Thyroid gland (tissue), 4 donors: ENCODE measurements around the gene NRIP2. TPM values are rescaled to one million over a fixed set of nuclear protein-coding genes. Genes with fewer than 3 reads are reported as not detected.

Experiments used
- DNase-seq, 2 donors: peaks; one replicate each; pipeline ENCODE4 v3.0.0-alpha.2; 2019
- H3K27ac ChIP-seq, 3 donors: fragments of 200-600 bp; sonication (generic); 1 replicate in 2 of 3; 2 replicates in 1 of 3; pipeline ENCODE4 v1.5.1; 2016 to 2019; ENCODE audit warnings: mild to moderate bottlenecking in 1 of 3, moderate library complexity in 1 of 3
- H3K27me3 ChIP-seq: fragments of 200-600 bp; sonication (generic); one replicate; pipeline ENCODE4 v1.5.1; 2019
- H3K36me3 ChIP-seq, 2 donors: fragments of 200-600 bp; sonication (generic); one replicate each; pipeline ENCODE4 v1.5.1; 2016 to 2019
- H3K4me1 ChIP-seq, 2 donors: fragments of 200-600 bp; sonication (generic); one replicate each; pipeline ENCODE4 v1.5.1; 2017 to 2019
- H3K4me3 ChIP-seq, 3 donors: fragments of 200-600 bp; sonication (generic); replicated peaks in 1 of 3; 1 replicate in 2 of 3; 2 replicates in 1 of 3; pipeline ENCODE4 v1.5.1; 2016; ENCODE audit warnings: mild to moderate bottlenecking in 1 of 3
- H3K9me3 ChIP-seq: fragments of 200-600 bp; sonication (generic); one replicate; pipeline ENCODE4 v1.5.1; 2017
- POLR2A ChIP-seq, 2 donors: fragments of 450-650 bp; IDR thresholded peaks; one replicate each; pipeline ENCODE4 v1.6.1; 2017; ENCODE audit warnings: antibody characterized with exemption in 2 of 2, mild to moderate bottlenecking in 2 of 2, moderate library complexity in 1 of 2
- WGBS, 2 donors: methylation state at CpG; one replicate each; pipeline ENCODE4 v1.1.5; 2017; 5-methylcytosine and 5-hydroxymethylcytosine counted together
- intact Hi-C: fragments of 100-400 bp; cut with DNase I; formaldehyde crosslinking; loops from one replicate; pipeline ENCODE4 v1.15.1; 2023
- total RNA-seq, 4 donors: library from RNA; depleted of rRNA; stranded (reverse); fragments of >200 nt; gene quantifications; one replicate each; pipeline ENCODE4 v1.2.3, GENCODE V29; 2016
- TF ChIP-seq, protein P1 (sequence below), 6 experiments: fragments of 200-600 bp in 3 of 6; fragments of 450-650 bp in 3 of 6; sonication (generic) in 3 of 6; IDR thresholded peaks; one replicate each; pipeline ENCODE4 v1.5.1; 2016 to 2019; ENCODE audit warnings: antibody characterized with exemption in 6 of 6, mild to moderate bottlenecking in 2 of 6, inconsistent platforms in 1 of 6, moderate library complexity in 1 of 6

The NRIP2 gene
- total RNA-seq, 4 donors from 2014 or later, result 0.88 to 2.1 (median 1.2) TPM

GRCh38 chr12:2833810-2834209 is 1.0 kb downstream of the NRIP2 start:
- Histone ChIP-seq H3K4me3 (no peak overlapping the region), H3K27me3 (no peaks in the 10 kb centered on the region), H3K9me3 (no peaks in the 10 kb centered on the region), H3K4me1 (peaks cover 10 to 24% of the 10 kb centered on the region in 2 donors), H3K27ac (peak overlapping the region; percentile 20 to 56 (median 55)), H3K36me3 (peaks cover 6 to 22% of the 10 kb centered on the region in 2 donors)
- TF ChIP-seq POLR2A (IDR thresholded peaks at IDR 0.05), result no peak
- TF ChIP-seq, protein P1, sequence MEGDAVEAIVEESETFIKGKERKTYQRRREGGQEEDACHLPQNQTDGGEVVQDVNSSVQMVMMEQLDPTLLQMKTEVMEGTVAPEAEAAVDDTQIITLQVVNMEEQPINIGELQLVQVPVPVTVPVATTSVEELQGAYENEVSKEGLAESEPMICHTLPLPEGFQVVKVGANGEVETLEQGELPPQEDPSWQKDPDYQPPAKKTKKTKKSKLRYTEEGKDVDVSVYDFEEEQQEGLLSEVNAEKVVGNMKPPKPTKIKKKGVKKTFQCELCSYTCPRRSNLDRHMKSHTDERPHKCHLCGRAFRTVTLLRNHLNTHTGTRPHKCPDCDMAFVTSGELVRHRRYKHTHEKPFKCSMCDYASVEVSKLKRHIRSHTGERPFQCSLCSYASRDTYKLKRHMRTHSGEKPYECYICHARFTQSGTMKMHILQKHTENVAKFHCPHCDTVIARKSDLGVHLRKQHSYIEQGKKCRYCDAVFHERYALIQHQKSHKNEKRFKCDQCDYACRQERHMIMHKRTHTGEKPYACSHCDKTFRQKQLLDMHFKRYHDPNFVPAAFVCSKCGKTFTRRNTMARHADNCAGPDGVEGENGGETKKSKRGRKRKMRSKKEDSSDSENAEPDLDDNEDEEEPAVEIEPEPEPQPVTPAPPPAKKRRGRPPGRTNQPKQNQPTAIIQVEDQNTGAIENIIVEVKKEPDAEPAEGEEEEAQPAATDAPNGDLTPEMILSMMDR (IDR thresholded peaks at IDR 0.05), result no peak
- intact Hi-C loops, result no loop called here
- DNase-seq, result no peak
- WGBS, 2 donors, result 74 to 79% methylated on average over 9 of the region's 9 CpGs

- Histone ChIP-seq H3K27ac (peak overlapping the region in 2 of 3 donors; percentile 28 to 39), H3K4me1 (peaks cover 10 to 24% of the 10 kb centered on the region in 2 donors), H3K36me3 (peaks cover 6 to 26% of the 10 kb centered on the region in 2 donors), H3K27me3 (no peaks in the 10 kb centered on the region), H3K4me3 (no peak overlapping the region), H3K9me3 (no peaks in the 10 kb centered on the region)
- DNase-seq, result peak; percentile 59 to 61
- no peak for TF ChIP-seq POLR2A (IDR thresholded peaks at IDR 0.05)
- TF ChIP-seq, protein P1 (IDR thresholded peaks at IDR 0.05), result no peak
- intact Hi-C loops, result no loop called here
- WGBS, 2 donors, result 25 to 35% methylated on average over 5 of the region's 5 CpGs
Observed at GRCh38 chr12:2833327-2833726, 1.5 kb downstream of the NRIP2 start.

GRCh38 chr12:2832550-2833127 is 2.2 kb downstream of the NRIP2 start:
- no peak for TF ChIP-seq POLR2A (IDR thresholded peaks at IDR 0.05)
- TF ChIP-seq, protein P1 (IDR thresholded peaks at IDR 0.05), result no peak
- 67 to 73% methylated on average over 6 of the region's 6 CpGs for WGBS, 2 donors
- Histone ChIP-seq H3K9me3 (no peaks in the 10 kb centered on the region), H3K27ac (peak overlapping the region in 2 of 3 donors; percentile 28 to 39), H3K4me1 (peaks cover 10 to 24% of the 10 kb centered on the region in 2 donors), H3K4me3 (no peak overlapping the region), H3K27me3 (no peaks in the 10 kb centered on the region), H3K36me3 (peaks cover 6 to 33% of the 10 kb centered on the region in 2 donors)
- intact Hi-C loops, result no loop called here
- DNase-seq, result no peak

- no peaks in the 10 kb centered on the region for H3K9me3 ChIP-seq
- DNase-seq, result no peak
- TF ChIP-seq, protein P1 (IDR thresholded peaks at IDR 0.05), result no peak
- no peak for TF ChIP-seq POLR2A (IDR thresholded peaks at IDR 0.05)
- no peak overlapping the region for H3K27ac ChIP-seq
- peaks cover 5 to 13% of the 10 kb centered on the region in 2 donors for H3K4me1 ChIP-seq
- H3K36me3 ChIP-seq, result peaks cover 31 to 65% of the 10 kb centered on the region in 2 donors
- 93 to 95% methylated on average over 6 of the region's 6 CpGs for WGBS, 2 donors
- H3K27me3 ChIP-seq, result no peaks in the 10 kb centered on the region
- intact Hi-C loops, result no loop called here
- no peak overlapping the region for H3K4me3 ChIP-seq
Observed at GRCh38 chr12:2829275-2829674, 5.6 kb downstream of the NRIP2 start.

DNA sequence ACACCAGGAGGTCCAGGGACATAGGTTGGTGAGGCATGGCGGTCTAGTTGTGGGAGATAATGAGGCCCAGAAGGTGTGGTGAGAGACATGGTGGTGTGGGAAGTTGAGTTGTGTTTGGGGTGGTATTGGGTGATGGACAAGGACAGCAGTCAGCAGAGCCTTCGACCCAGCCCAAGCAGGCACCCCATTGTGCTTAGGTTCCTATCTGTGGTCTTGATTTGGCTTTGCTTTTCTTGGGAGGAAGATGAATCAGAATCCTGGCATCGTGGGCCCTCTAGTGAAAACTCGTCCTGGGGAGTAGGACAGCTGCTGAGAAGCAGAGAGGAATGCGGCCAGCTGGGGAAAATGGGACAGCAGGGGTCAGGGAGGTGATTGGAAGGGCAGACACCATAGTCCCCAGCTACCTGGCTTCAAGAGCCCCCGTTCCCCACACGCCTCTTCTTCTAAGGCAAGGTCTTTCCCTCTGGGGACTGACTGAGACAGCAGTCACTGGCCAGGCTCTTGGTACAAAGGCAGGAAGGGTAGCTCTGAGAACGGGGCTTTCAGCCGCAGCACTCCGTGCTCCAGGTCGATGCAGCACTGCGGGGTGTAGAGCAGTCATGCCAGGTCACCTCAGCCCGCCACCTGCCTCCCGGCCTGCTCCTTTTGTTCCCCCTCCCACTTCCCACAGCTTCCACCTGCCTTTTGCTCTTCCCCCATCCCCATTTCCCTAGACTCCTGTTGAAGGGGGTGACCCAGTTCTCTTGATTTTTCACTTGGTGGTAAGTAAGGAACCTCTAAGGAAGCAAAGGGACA is 7.9 kb downstream of the NRIP2 start:
- no peak for DNase-seq
- Histone ChIP-seq H3K9me3 (no peaks in the 10 kb centered on the region), H3K36me3 (peaks cover 54 to 88% of the 10 kb centered on the region in 2 donors), H3K27me3 (no peaks in the 10 kb centered on the region), H3K4me1 (no peaks in the 10 kb centered on the region), H3K4me3 (no peak overlapping the region), H3K27ac (no peak overlapping the region)
- TF ChIP-seq POLR2A (IDR thresholded peaks at IDR 0.05), result no peak
- TF ChIP-seq, protein P1 (IDR thresholded peaks at IDR 0.05), result no peak
- intact Hi-C loops, result no loop called here
- WGBS, 2 donors, result 89 to 91% methylated on average over 14 of the region's 14 CpGs
